Measurements from ENCODE around the gene BCL7C.
A peak's percentile ranks its signal among the peaks of the same experiment; 100 is the strongest.
"Not testable (repeated sequence)": the region's sequence is repeated elsewhere in the genome, so short reads cannot be mapped to it uniquely, and the experiment has no call there.

Gene BCL7C

GRCh38 chr16:30894540-30895368, 877 bp upstream of the BCL7C start:
- no peak for ATAC-seq

- peak in 1 of 2 donors; percentile 2 for ATAC-seq
These were observed 497 bp downstream of the BCL7C start for GRCh38 chr16:30893417-30893743.

- no peak for ATAC-seq
These were observed 1.0 kb downstream of the BCL7C start for GRCh38 chr16:30892670-30893416.

GRCh38 chr16:30891043-30891823, 2.6 kb downstream of the BCL7C start:
- ATAC-seq, result not testable (repeated sequence)

GRCh38 chr16:30889721-30890120, 4.2 kb downstream of the BCL7C start:
- ATAC-seq, result no peak

- ATAC-seq, result no peak
These were observed 4.9 kb downstream of the BCL7C start for GRCh38 chr16:30888856-30889499.

GRCh38 chr16:30887927-30888326, 6.0 kb downstream of the BCL7C start:
- no peak for ATAC-seq

- ATAC-seq, result no peak
These were observed 7.7 kb downstream of the BCL7C start for GRCh38 chr16:30886145-30886544.

- no peak for ATAC-seq
These were observed 8.7 kb downstream of the BCL7C start for GRCh38 chr16:30885196-30885595.

- ATAC-seq, result peak in 1 of 2 donors; percentile 48
These were observed 9.1 kb downstream of the BCL7C start for GRCh38 chr16:30884760-30885159.

GRCh38 chr16:30882429-30883310, 11.2 kb downstream of the BCL7C start:
- no peak for ATAC-seq

GRCh38 chr16:30876867-30877266, 17.0 kb downstream of the BCL7C start:
- ATAC-seq, result no peak

- ATAC-seq, result peak; percentile 31 to 32
These were observed 17.7 kb downstream of the BCL7C start for GRCh38 chr16:30875871-30876801.

- peak; percentile 88 to 89 for ATAC-seq
These were observed 18.8 kb downstream of the BCL7C start for GRCh38 chr16:30874821-30875717.

GRCh38 chr16:30874244-30874820, 19.5 kb downstream of the BCL7C start:
- ATAC-seq, result no peak

- no peak for ATAC-seq
These were observed 23.0 kb downstream of the BCL7C start for GRCh38 chr16:30870904-30871303.

- no peak for ATAC-seq
These were observed 26.1 kb downstream of the BCL7C start for GRCh38 chr16:30867747-30868146.

- no peak for ATAC-seq
These were observed 27.8 kb downstream of the BCL7C start for GRCh38 chr16:30866031-30866430.

- ATAC-seq, result not testable (repeated sequence)
These were observed 30.7 kb downstream of the BCL7C start for GRCh38 chr16:30863178-30863577.
